Retinal pigment epithelial cell (primary cell): ENCODE measurements around the gene NUDT14.

ENCODE experiments used
- DNase-seq: peaks from one replicate; pipeline ENCODE4 v3.0.0-alpha.2; 2010; ENCODE audit warnings: low read depth
- H3K4me3 ChIP-seq: 2 replicates; pipeline ENCODE4 v1.5.1; 2011; ENCODE audit warnings: mild to moderate bottlenecking, low read length, control low read depth, moderate library complexity
- CTCF ChIP-seq: conservative IDR thresholded peaks from 2 replicates; pipeline ENCODE4 v1.5.1; 2011; ENCODE audit warnings: low read depth, low read length, control low read depth, inconsistent platforms

NUDT14 gene

GRCh38 chr14:105173901-105174894, 6.9 kb downstream of the NUDT14 start:
- TF ChIP-seq CTCF = no peak
- no peak for DNase-seq

GRCh38 chr14:105173145-105173544, 8.0 kb downstream of the NUDT14 start:
- TF ChIP-seq CTCF = no peak
- no peak overlapping the region for H3K4me3 ChIP-seq
- DNase-seq = no peak

More at GRCh38 chr14:105173901-105174894, 6.9 kb downstream of the NUDT14 start:
- H3K4me3 ChIP-seq = no peak overlapping the region

DNA sequence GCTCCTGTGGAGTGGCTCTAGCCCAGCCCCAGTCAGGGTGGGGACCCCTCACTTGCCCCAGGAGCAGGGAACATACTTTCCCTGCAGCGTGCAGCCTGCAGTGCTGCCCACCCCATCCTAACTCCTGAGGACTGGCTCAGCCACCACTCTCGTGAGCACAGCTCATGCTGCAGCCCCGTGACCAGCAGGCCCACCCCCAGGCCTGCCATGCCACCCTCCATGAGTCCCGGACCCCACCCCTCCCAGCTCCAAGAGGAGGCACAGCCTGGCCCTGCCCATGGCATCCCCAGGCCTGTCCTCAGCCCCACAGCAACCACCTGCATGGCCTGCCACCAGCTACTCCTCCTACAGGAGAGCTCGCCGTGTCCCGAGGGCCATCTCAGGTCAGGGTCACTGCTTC, 8.6 kb downstream of the NUDT14 start:
- H3K4me3 ChIP-seq = no peak overlapping the region
- no peak for DNase-seq
- TF ChIP-seq CTCF = no peak

DNA sequence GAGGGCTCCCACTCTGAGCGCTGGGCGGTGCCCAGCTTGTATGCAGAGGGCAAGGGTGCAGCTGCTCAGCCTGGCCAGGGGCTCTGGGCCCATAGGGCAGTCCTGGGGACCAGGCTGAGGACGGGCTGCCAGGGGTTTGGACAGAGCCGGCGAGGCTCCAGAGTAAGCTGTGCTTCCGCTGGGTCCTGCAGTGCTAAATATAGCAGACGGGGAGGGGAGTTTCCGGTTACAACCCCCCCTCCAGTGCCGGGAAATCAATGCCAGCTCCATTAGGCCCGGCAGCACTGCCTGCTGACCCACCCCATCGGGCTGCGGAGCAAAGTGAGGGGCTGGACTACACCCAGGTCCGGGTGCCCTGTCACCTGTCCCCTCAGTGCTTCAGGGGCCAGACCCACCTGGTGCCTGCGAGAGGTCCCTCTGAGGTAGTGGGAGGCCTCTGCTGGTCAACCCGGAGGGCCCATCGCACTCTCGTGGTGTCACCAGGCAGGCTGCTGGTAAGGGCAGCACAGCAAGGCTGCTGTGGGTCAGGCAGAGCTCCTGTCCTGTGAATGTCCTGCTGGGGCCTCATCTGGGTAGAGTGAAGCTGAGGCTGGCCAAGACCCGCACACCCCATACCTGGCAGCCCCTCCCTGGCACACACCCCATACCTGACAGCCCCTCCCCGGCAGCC, 10.0 kb downstream of the NUDT14 start:
- TF ChIP-seq CTCF = no peak
- no peak overlapping the region for H3K4me3 ChIP-seq
- no peak for DNase-seq

GRCh38 chr14:105169776-105170655, 11.1 kb downstream of the NUDT14 start:
- no peak for TF ChIP-seq CTCF
- no peak for DNase-seq
- H3K4me3 ChIP-seq = no peak overlapping the region

- no peak for DNase-seq
- TF ChIP-seq CTCF = peak; percentile 67
- H3K4me3 ChIP-seq = no peak overlapping the region
These were observed 12.1 kb downstream of the NUDT14 start for GRCh38 chr14:105168979-105169507.
